ENCODE measurements around the gene CLECL1.
"Not testable (repeated sequence)": the region's sequence is repeated elsewhere in the genome, so short reads cannot be mapped to it uniquely, and the experiment has no call there.

Gene CLECL1

GRCh38 chr12:9719790-9720189 lies 13.1 kb downstream of the CLECL1 start:
- no peak for DNase-seq

DNA sequence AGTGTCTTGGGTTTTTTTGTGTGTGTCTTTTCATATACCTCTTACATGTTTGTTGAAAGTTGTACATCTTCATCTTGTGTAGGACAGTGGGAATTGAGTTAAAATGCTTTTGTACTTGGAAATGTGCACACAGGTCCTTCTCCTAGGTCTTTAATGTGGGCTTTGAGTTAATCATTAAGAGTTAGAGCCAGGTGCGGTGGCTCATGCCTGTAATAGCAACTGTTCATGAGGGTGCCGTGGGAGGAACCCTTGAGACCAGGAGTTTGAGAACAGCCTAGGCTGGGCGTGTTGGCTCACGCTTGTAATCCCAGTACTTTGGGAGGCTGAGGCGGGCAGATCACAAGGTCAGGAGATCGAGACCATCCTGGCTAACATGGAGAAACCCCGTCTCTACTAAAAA lies 13.9 kb downstream of the CLECL1 start:
- no peak for DNase-seq

GRCh38 chr12:9717070-9717925 lies 15.6 kb downstream of the CLECL1 start:
- DNase-seq = no peak

DNA sequence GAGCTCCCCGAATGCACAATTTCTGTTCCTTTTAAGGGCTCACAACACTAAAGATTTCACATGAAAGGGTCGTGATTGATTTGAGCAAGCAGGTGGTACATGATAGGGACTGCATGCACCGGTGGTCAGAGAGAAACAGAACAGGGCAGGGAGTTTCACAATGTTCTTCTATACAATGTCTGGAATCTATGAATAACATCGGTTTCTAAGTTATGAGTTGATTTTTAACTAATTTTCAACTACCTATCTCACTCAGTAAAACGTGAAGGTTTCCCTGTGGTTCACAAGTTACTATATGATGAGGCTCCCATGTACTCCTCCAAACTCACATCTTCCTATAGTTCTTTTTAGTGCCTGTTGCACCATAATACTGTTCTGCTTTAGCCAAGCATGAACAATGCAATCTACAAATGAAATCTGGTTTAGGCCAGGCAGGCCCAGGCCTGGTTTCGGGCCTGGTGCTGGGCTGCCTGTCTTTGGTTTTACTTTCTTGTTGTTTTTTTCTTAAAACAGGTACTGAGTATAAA lies 19.8 kb downstream of the CLECL1 start:
- not testable (repeated sequence) for DNase-seq

- no peak for DNase-seq
These were observed 21.2 kb downstream of the CLECL1 start for GRCh38 chr12:9711664-9712063.

- DNase-seq = no peak
These were observed 22.1 kb downstream of the CLECL1 start for GRCh38 chr12:9710584-9711375.

GRCh38 chr12:9708853-9709252 lies 24.0 kb downstream of the CLECL1 start:
- no peak for DNase-seq

- peak in 5 of 14 donors; percentile 3 to 25 (median 9) for DNase-seq
These were observed 24.8 kb downstream of the CLECL1 start for GRCh38 chr12:9707864-9708808.

- DNase-seq = no peak
These were observed 25.5 kb downstream of the CLECL1 start for GRCh38 chr12:9707356-9707755.

DNA sequence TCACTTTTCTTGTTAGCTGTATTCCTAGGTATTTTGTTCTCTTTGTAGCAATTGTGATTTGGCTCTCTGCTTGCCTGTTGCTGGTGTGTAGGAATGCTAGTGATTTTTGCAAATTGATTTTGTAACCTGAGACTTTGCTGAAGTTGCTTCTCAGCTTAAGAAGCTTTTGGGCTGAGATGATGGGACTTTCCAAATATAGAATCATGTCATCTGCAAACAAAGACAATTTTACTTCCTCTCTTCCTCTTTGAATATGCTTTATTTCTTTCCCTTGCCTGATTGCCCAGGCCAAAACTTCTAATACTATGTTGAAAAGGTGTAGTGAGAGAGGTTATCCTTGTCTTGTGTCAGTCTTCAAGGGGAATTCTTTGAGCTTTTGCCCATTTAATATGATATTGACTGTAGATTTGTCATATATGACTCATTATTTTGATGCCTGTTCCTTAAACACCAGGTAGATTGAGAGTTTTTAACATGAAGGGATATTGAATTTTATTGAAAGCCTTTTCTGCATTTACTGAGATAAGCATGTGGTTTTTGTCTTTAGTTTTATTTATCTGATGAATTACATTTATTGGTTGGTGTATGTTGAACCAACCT lies 26.7 kb downstream of the CLECL1 start:
- DNase-seq = no peak

DNA sequence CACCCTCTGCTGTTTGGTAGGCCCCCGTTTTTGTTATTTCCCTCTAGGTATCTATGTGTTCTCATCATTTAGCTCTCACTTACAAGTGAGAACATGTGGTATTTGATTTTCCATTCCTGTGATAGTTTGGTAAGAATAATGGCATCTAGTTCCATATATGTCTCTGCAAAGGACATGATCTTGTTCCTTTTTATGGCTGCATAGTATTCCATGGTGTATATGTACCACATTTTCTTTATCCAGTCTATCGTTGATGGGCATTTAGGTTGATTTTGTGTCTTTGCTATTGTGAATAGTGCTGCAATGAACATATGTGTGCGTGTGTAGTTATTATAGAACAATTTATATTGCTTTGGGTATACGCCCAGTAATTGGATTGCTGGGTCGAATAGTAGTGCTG lies 28.3 kb downstream of the CLECL1 start:
- DNase-seq = not testable (repeated sequence)

DNA sequence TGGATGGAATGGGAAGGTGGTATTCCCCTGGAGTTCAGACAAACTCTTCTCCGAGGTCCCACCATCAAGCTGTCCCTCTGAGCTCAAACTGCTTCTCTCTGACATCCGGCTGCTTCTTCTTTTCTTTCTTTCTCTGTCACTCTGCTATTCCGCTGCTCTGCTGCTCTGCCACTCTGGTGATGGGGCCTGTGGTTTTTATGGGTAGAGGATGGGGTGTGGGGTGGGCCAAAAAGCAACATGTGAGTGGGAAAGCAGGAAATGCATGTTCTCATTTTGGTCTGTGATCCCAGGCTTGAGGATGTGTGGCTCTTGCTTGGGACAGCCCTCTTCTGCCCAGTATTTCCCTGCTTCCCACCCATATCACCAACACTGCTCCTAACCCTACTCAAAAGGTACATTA lies 30.6 kb downstream of the CLECL1 start:
- DNase-seq = no peak

DNA sequence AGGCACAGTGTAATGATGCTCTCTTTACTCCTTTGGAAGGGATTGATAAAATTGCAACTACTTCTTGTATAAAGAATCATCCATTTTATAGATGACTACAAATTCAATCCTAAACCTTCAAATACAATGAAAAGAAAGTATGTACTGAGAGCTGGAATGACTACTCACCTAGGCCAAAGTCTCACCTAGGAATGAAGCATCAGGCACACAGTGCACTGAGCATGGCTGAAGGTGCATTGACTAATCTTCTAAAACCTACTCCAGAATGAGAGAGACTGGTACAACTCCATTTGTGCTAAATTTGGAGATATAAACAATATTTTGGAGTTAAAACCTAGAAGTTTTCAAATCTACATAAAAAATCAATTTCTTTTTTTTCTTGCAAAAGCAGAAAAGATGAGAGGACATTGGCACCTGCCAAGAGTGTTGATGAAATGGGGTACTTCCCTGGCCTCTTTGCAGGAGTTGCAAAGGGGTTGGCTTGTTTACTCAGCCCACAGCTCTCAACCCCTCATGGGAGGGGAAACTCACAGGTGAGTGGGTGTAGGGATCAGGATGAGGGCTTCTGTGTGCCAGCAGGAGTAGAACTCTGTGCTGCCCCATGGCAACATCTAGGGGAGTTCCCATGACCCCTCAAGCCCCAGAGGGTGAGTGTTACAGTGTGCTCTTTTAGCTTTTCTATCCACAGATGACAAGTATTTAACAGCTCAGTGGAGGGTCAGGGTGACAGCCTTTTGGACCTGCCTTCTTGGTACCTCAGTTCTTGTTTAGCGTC lies 31.3 kb downstream of the CLECL1 start:
- DNase-seq = no peak

DNA sequence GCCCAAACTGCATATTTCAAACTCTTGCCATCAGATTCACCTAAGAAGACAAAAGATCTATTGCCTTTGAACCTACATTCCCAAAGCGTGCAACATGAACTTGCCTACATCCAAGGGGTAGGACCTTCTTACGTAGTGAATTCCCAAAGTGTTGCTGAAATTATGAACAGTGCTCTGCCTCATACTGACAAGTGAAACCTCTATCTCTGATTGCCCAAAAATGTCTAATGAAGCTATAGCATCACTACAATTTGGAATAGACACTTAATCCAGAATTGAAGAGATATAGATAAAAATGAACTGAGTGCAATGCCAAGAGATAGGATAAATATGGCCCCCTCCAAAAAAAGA lies 32.3 kb downstream of the CLECL1 start:
- no peak for DNase-seq

GRCh38 chr12:9699898-9700605 lies 32.8 kb downstream of the CLECL1 start:
- DNase-seq = no peak

DNA sequence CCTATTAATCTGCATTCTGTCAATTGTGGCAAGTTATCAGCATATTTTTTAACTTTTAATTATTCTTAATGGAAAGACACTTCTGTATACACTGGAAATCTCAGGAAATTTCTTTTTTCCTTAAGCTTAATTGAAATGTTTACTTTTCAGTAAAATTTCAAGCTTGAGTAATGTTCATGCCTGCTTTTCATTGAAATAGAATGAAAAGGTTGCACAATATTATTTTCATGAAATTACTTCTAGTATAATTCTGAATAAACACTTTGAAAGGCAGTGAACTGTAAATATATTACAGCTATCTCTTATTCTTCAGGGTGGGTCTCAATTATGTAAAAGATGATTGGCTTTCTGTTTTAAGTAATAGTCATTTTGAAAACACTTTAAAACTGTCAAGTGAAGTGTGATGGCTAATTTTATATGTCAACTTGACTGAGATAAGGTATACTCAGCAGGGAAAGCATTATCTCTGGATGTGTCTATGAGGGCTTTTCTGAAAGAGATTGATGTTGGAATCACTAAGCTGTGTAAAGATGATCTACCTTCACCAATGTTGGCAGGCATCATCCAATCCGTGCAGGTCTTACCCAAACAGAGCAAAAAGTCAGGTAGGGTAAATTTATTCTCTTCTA lies 33.5 kb downstream of the CLECL1 start:
- no peak for DNase-seq

DNA sequence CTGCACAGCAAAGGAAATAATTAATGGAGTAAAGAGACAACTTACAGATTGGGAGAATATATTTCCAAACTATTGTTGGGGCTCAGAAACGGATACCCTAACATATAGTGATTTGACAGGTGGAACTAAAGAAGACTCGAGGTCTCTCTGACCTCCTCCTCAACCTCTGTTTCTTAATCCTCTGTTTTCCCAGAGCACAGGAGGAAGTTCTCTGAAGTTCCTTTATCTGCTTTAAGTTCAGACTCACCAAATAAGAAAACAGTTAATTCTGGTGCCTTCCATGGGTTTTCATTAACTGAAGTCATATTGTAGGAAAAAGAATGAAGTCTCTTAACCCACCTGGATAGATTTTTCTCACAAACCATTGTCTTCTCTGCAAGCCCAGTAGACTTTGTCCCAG lies 34.2 kb downstream of the CLECL1 start:
- no peak for DNase-seq

- DNase-seq = no peak
These were observed 35.3 kb downstream of the CLECL1 start for GRCh38 chr12:9697619-9698018.

GRCh38 chr12:9695661-9696060 lies 37.2 kb downstream of the CLECL1 start:
- not testable (repeated sequence) for DNase-seq

GRCh38 chr12:9695150-9695549 lies 37.7 kb downstream of the CLECL1 start:
- DNase-seq = not testable (repeated sequence)
